ENCODE results near the gene FBXL16. TPM values are rescaled to one million over a fixed set of nuclear protein-coding genes. Genes with fewer than 3 reads are reported as not detected.

FBXL16 gene
- polyA plus RNA-seq, 2 of the 4 experiments (the other 2 are of a cell fraction), result 0.53 to 1.2 TPM

GRCh38 chr16:646679-647172, 58.9 kb downstream of the FBXL16 start:
- Histone ChIP-seq H3K4me2 (no peak overlapping the region), H3K9me3 (no peaks in the 10 kb centered on the region), H3K27ac (peak overlapping the region in 1 of 2 experiments; percentile 46; a peak in 3 of 6 replicates), H3K4me3 (no peak overlapping the region), H3K4me1 (peaks cover 50% of the 10 kb centered on the region)
- DNase-seq (ENCODE audit: low read depth in 1 of 2, low spot score in 1 of 2) (no peak), FAIRE-seq (no peak), ATAC-seq (no peak)
- TF ChIP-seq ESRRA (IDR thresholded peaks at IDR 0.05; ENCODE audit: borderline replicate concordance, low read length) (no peak), JUN (IDR thresholded peaks at IDR 0.05) (no peak), ZSCAN20 (CRISPR knock-in tag; IDR thresholded peaks at IDR 0.05) (no peak)
- POLR2A ChIA-PET, result no interaction called here
- WGBS (ENCODE audit: missing lambda C conversion rate), result 90% methylated on average over 21 of the region's 22 CpGs
- CTCF ChIA-PET, result interaction anchor here (1.4 to 2.3 kb wide), 5 partner anchors 8 to 19 kb away, joined by 5 to 8 read pairs (median 5); no protein-coding TSS in a partner anchor

GRCh38 chr16:645852-646678, 59.5 kb downstream of the FBXL16 start:
- TF ChIP-seq, protein P1, sequence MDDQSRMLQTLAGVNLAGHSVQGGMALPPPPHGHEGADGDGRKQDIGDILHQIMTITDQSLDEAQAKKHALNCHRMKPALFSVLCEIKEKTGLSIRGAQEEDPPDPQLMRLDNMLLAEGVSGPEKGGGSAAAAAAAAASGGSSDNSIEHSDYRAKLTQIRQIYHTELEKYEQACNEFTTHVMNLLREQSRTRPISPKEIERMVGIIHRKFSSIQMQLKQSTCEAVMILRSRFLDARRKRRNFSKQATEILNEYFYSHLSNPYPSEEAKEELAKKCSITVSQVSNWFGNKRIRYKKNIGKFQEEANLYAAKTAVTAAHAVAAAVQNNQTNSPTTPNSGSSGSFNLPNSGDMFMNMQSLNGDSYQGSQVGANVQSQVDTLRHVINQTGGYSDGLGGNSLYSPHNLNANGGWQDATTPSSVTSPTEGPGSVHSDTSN (IDR thresholded peaks at IDR 0.05), result peak; percentile 35; the same call in 1 of the 2 replicates
- TF ChIP-seq ELK1 (IDR thresholded peaks at IDR 0.05; ENCODE audit: low read depth, low read length) (no peak), RCOR1 (IDR thresholded peaks at IDR 0.05; ENCODE audit: low read depth, low read length) (no peak), RNF2 (IDR thresholded peaks at IDR 0.05; ENCODE audit: borderline replicate concordance, low read depth) (no peak), JUN (IDR thresholded peaks at IDR 0.05) (0 out of 5 replicates have a peak, but pooled peaks of 1 of the 2 experiments have one; percentile 14), CBX8 (IDR thresholded peaks at IDR 0.05) (no peak), TFCP2L1 (CRISPR knock-in tag; IDR thresholded peaks at IDR 0.05) (0 out of 2 replicates have a peak, but pooled peaks have one; percentile 23), HOXB5 (CRISPR knock-in tag; IDR thresholded peaks at IDR 0.05) (no peak), CEBPB (IDR thresholded peaks at IDR 0.05) (peak in 1 of 2 experiments; percentile 62; a peak in 2 of 4 replicates), EHMT2 (IDR thresholded peaks at IDR 0.05; ENCODE audit: low read depth) (no peak), POLR2AphosphoS2 (conservative IDR thresholded peaks at IDR 0.05; ENCODE audit: low read length) (no peak), ZSCAN20 (CRISPR knock-in tag; IDR thresholded peaks at IDR 0.05) (no peak), KDM5A (IDR thresholded peaks at IDR 0.05) (no peak)
- TF ChIP-seq, protein P2, sequence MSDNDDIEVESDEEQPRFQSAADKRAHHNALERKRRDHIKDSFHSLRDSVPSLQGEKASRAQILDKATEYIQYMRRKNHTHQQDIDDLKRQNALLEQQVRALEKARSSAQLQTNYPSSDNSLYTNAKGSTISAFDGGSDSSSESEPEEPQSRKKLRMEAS (IDR thresholded peaks at IDR 0.05), result no peak
- TF ChIP-seq, protein P3, sequence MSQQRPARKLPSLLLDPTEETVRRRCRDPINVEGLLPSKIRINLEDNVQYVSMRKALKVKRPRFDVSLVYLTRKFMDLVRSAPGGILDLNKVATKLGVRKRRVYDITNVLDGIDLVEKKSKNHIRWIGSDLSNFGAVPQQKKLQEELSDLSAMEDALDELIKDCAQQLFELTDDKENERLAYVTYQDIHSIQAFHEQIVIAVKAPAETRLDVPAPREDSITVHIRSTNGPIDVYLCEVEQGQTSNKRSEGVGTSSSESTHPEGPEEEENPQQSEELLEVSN (IDR thresholded peaks at IDR 0.05; ENCODE audit: borderline replicate concordance, low read depth), result no peak
- TF ChIP-seq, protein P4, sequence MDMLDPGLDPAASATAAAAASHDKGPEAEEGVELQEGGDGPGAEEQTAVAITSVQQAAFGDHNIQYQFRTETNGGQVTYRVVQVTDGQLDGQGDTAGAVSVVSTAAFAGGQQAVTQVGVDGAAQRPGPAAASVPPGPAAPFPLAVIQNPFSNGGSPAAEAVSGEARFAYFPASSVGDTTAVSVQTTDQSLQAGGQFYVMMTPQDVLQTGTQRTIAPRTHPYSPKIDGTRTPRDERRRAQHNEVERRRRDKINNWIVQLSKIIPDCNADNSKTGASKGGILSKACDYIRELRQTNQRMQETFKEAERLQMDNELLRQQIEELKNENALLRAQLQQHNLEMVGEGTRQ (IDR thresholded peaks at IDR 0.05), result no peak
- no peaks in the 10 kb centered on the region for H3K9me3 ChIP-seq
- CTCF ChIA-PET, result interaction anchor here (1.4 kb wide), 2 partner anchors 13 to 15 kb away, joined by 5 read pairs; no protein-coding TSS in a partner anchor
- no peak for DNase-seq (ENCODE audit: low read depth in 1 of 2, low spot score in 1 of 2)
- peak overlapping the region; percentile 43 for H3K4me2 ChIP-seq
- peak overlapping the region in 1 of 2 experiments; percentile 46; a peak in 3 of 6 replicates for H3K27ac ChIP-seq
- H3K4me1 ChIP-seq, result peaks cover 54% of the 10 kb centered on the region
- no peak overlapping the region for H3K4me3 ChIP-seq
- ATAC-seq, result no peak
- FAIRE-seq, result no peak
- POLR2A ChIA-PET, result interaction anchor here (1.5 kb wide), 1 partner anchor 10 kb away, joined by 3 read pairs; the partner anchor contains the start of gene METTL26
- WGBS (ENCODE audit: missing lambda C conversion rate), result 71% methylated on average over 32 of the region's 32 CpGs

Measured in A549 (cell line).